Tibial nerve (tissue), 4 donors: ENCODE data around the gene ZFPL1.

Source experiments
- EP300 ChIP-seq, 2 donors: sonication (generic); formaldehyde crosslinking; IDR thresholded peaks; one replicate each; pipeline ENCODE4 v1.6.1; 2017; ENCODE audit warnings: antibody characterized with exemption in 2 of 2, mild to moderate bottlenecking in 1 of 2
- POLR2A ChIP-seq, 2 donors: fragments of 450-650 bp; IDR thresholded peaks; one replicate each; pipeline ENCODE4 v1.6.1; 2017; ENCODE audit warnings: antibody characterized with exemption in 2 of 2, mild to moderate bottlenecking in 2 of 2, moderate library complexity in 2 of 2
- TF ChIP-seq, protein P1 (sequence below), 5 experiments: fragments of 200-600 bp in 3 of 5; fragments of 450-650 bp in 2 of 5; sonication (generic) in 3 of 5; IDR thresholded peaks; one replicate each; pipeline ENCODE4 v1.5.1; 2016 to 2019; ENCODE audit warnings: antibody characterized with exemption in 5 of 5, mild to moderate bottlenecking in 3 of 5, moderate library complexity in 2 of 5

DNA sequence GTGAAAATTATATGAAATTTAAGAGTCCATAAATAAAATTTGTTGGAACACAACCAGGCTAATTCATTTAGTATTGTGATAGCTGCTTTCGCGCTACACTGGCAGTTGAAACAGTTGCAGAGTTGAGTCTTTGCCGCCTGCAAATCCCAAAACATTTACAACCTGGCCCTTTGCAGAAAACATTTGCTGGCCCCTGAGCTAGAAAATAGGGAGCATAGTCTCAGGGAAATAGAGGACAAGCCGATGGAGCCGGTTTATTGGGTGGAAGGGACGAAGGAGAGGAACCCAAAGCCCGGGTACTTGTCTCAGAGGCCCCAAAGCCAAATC is 43.5 kb upstream of the ZFPL1 start:
- TF ChIP-seq, protein P1, sequence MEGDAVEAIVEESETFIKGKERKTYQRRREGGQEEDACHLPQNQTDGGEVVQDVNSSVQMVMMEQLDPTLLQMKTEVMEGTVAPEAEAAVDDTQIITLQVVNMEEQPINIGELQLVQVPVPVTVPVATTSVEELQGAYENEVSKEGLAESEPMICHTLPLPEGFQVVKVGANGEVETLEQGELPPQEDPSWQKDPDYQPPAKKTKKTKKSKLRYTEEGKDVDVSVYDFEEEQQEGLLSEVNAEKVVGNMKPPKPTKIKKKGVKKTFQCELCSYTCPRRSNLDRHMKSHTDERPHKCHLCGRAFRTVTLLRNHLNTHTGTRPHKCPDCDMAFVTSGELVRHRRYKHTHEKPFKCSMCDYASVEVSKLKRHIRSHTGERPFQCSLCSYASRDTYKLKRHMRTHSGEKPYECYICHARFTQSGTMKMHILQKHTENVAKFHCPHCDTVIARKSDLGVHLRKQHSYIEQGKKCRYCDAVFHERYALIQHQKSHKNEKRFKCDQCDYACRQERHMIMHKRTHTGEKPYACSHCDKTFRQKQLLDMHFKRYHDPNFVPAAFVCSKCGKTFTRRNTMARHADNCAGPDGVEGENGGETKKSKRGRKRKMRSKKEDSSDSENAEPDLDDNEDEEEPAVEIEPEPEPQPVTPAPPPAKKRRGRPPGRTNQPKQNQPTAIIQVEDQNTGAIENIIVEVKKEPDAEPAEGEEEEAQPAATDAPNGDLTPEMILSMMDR (IDR thresholded peaks at IDR 0.05), result no peak
- no peak for TF ChIP-seq POLR2A (IDR thresholded peaks at IDR 0.05)
- no peak for TF ChIP-seq EP300 (IDR thresholded peaks at IDR 0.05)
